Keratinocyte (primary cell): ENCODE measurements around the gene DUSP22. TPM values are rescaled to one million over a fixed set of nuclear protein-coding genes. Genes with fewer than 3 reads are reported as not detected.
"Not testable (repeated sequence)": the region's sequence is repeated elsewhere in the genome, so short reads cannot be mapped to it uniquely, and the experiment has no call there.

Source experiments
- DNase-seq: peaks from one replicate; pipeline ENCODE4 v3.0.0-alpha.2; 2011; ENCODE audit warnings: low read depth, missing footprints, low spot score
- FAIRE-seq: peaks from 2 replicates; lab custom pipeline; 2011; peaks lifted over from hg19 to GRCh38; lab: Jason Lieb, UNC
- H2AFZ ChIP-seq: 2 replicates; pipeline ENCODE4 v1.6.0; 2012; ENCODE audit warnings: low read length, control low read depth, inconsistent platforms; ENCODE audit not compliant: control insufficient read depth
- H3K27ac ChIP-seq: 2 replicates; pipeline ENCODE4 v1.5.1; 2011; ENCODE audit warnings: low read length; ENCODE audit not compliant: control insufficient read depth, insufficient read depth
- H3K27me3 ChIP-seq: 3 replicates; pipeline ENCODE4 v1.6.0; 2011; ENCODE audit warnings: low read length; ENCODE audit not compliant: control insufficient read depth, insufficient read depth; ENCODE audit errors: extremely low read depth
- H3K36me3 ChIP-seq, 2 experiments: 2 replicates in 1 of 2; 3 replicates in 1 of 2; pipeline ENCODE4 v1.5.1; 2011; ENCODE audit warnings: low read length in 2 of 2, mild to moderate bottlenecking in 1 of 2; ENCODE audit not compliant: control insufficient read depth in 2 of 2, insufficient read depth in 2 of 2; ENCODE audit errors: extremely low read depth in 1 of 2
- H3K4me1 ChIP-seq: 3 replicates; pipeline ENCODE4 v1.5.1; 2011; ENCODE audit warnings: low read length; ENCODE audit not compliant: control insufficient read depth, insufficient read depth; ENCODE audit errors: extremely low read depth
- H3K4me2 ChIP-seq: 3 replicates; pipeline ENCODE4 v1.6.0; 2011; ENCODE audit warnings: low read depth, low read length; ENCODE audit not compliant: control insufficient read depth, insufficient read depth; ENCODE audit errors: extremely low read depth
- H3K4me3 ChIP-seq, 3 experiments: fragments of 200-600 bp in 1 of 3; sonication (generic) in 1 of 3; 2 replicates in 2 of 3; 3 replicates in 1 of 3; pipeline ENCODE4 v1.5.1; 2011 to 2016; ENCODE audit warnings: low read length in 3 of 3, mild to moderate bottlenecking in 3 of 3, control low read depth in 2 of 3, inconsistent platforms in 1 of 3, low read depth in 1 of 3, mixed read lengths in 1 of 3, mixed run types in 1 of 3, moderate library complexity in 1 of 3; ENCODE audit not compliant: control insufficient read depth in 2 of 3, insufficient read depth in 2 of 3; ENCODE audit errors: extremely low read depth in 1 of 3
- H3K79me2 ChIP-seq: 2 replicates; pipeline ENCODE4 v1.6.0; 2012; ENCODE audit warnings: low read length; ENCODE audit not compliant: control insufficient read depth, insufficient read depth
- H3K9ac ChIP-seq: 3 replicates; pipeline ENCODE4 v1.6.0; 2011; ENCODE audit warnings: low read length; ENCODE audit not compliant: control insufficient read depth, insufficient read depth; ENCODE audit errors: extremely low read depth
- H3K9me1 ChIP-seq: 3 replicates; pipeline ENCODE4 v1.6.0; 2011; ENCODE audit warnings: low read length; ENCODE audit not compliant: control insufficient read depth, insufficient read depth; ENCODE audit errors: extremely low read depth
- H3K9me3 ChIP-seq: 2 replicates; pipeline ENCODE4 v1.5.1; 2012; ENCODE audit warnings: low read depth, low read length; ENCODE audit not compliant: control insufficient read depth
- H4K20me1 ChIP-seq: 3 replicates; pipeline ENCODE4 v1.6.0; 2011; ENCODE audit warnings: low read length; ENCODE audit not compliant: control insufficient read depth, insufficient read depth; ENCODE audit errors: extremely low read depth
- CTCF ChIP-seq, 3 experiments: IDR thresholded peaks in 1 of 3; conservative IDR thresholded peaks in 1 of 3; optimal IDR thresholded peaks in 1 of 3; 2 replicates in 2 of 3; 3 replicates in 1 of 3; pipeline versions ENCODE3 to v1.5.1; 2011; ENCODE audit warnings: low read length in 3 of 3, mild to moderate bottlenecking in 3 of 3, moderate library complexity in 2 of 3, control low read depth in 1 of 3, inconsistent platforms in 1 of 3; ENCODE audit not compliant: insufficient read depth in 2 of 3; ENCODE audit errors: extremely low read depth in 1 of 3
- EZH2 ChIP-seq: IDR thresholded peaks from one replicate; pipeline ENCODE4 v1.6.1; 2012; ENCODE audit warnings: inconsistent platforms, mild to moderate bottlenecking, low read length, moderate library complexity
- dilution Hi-C: fragments of 300-500 bp; cut with MboI; formaldehyde crosslinking; loops from one replicate; pipeline ENCODE4 v1.7.0; 2020; ENCODE audit warnings: low sequenced_read_pairs; ENCODE audit not compliant: extremely low pct_ligation_motif_present
- polyA plus RNA-seq, 5 experiments: library from polyadenylated mRNA; depleted of rRNA in 3 of 5; stranded (reverse) in 3 of 5; stranded (forward) in 1 of 5; unstranded in 1 of 5; fragments of >200 nt; gene quantifications; 1 replicate in 1 of 5; 2 replicates in 3 of 5; 3 replicates in 1 of 5; pipeline versions ENCODE4 v1.2.1 to v1.2.3, GENCODE V29; 2011 to 2012; ENCODE audit warnings: missing spikeins in 2 of 5, low read depth in 1 of 5, low replicate concordance in 1 of 5

Gene DUSP22
- polyA plus RNA-seq, 1 donor (not counting 4 experiments of a cell fraction or from before 2014, with no cell fraction given) = 17.3 TPM

- H4K20me1 ChIP-seq = no peaks in the 10 kb centered on the region
- H3K9me3 ChIP-seq = peaks cover 2% of the 10 kb centered on the region
- dilution Hi-C loops = no loop called here
Observed at GRCh38 chr6:324116-324728, 31.9 kb downstream of the DUSP22 start.

GRCh38 chr6:324729-325125 is 32.4 kb downstream of the DUSP22 start:
- no peak overlapping the region for H3K9ac ChIP-seq
- no peak overlapping the region for H2AFZ ChIP-seq
- H3K4me1 ChIP-seq = no peaks in the 10 kb centered on the region
- H3K9me3 ChIP-seq = peaks cover 2% of the 10 kb centered on the region
- no peak overlapping the region for H3K27ac ChIP-seq
- H4K20me1 ChIP-seq = no peaks in the 10 kb centered on the region
- H3K4me3 ChIP-seq = no peak overlapping the region
- no peaks in the 10 kb centered on the region for H3K79me2 ChIP-seq
- DNase-seq (no peak), FAIRE-seq (no peak)
- TF ChIP-seq EZH2 (no peak), CTCF (optimal IDR thresholded peaks at IDR 0.05 in 1 of 3, IDR thresholded peaks at IDR 0.05 in 1 of 3, conservative IDR thresholded peaks at IDR 0.05 in 1 of 3; ENCODE audit: extremely low read depth in 1 of 3, insufficient read depth in 2 of 3, low read length in 3 of 3) (no peak)
- no peaks in the 10 kb centered on the region for H3K27me3 ChIP-seq
- H3K4me2 ChIP-seq = no peak overlapping the region
- H3K9me1 ChIP-seq = no peaks in the 10 kb centered on the region
- dilution Hi-C loops = no loop called here
- H3K36me3 ChIP-seq = peaks cover 0 to 3% of the 10 kb centered on the region in 2 experiments

More at GRCh38 chr6:324116-324728, 31.9 kb downstream of the DUSP22 start:
- Histone ChIP-seq H3K36me3 (peaks cover 0 to 3% of the 10 kb centered on the region in 2 experiments), H3K27me3 (no peaks in the 10 kb centered on the region), H3K4me2 (no peak overlapping the region), H3K27ac (no peak overlapping the region), H3K9ac (no peak overlapping the region), H3K4me3 (no peak overlapping the region), H3K79me2 (no peaks in the 10 kb centered on the region), H3K9me1 (no peaks in the 10 kb centered on the region), H3K4me1 (no peaks in the 10 kb centered on the region), H2AFZ (no peak overlapping the region)
- no peak for TF ChIP-seq EZH2
- no peak for TF ChIP-seq CTCF (optimal IDR thresholded peaks at IDR 0.05 in 1 of 3, IDR thresholded peaks at IDR 0.05 in 1 of 3, conservative IDR thresholded peaks at IDR 0.05 in 1 of 3; ENCODE audit: extremely low read depth in 1 of 3, insufficient read depth in 2 of 3, low read length in 3 of 3)
- DNase-seq = no peak
- FAIRE-seq = no peak

- H3K27me3 ChIP-seq, H3K4me2 ChIP-seq, dilution Hi-C loops, FAIRE-seq, H3K9me3 ChIP-seq, H3K4me3 ChIP-seq, H3K9me1 ChIP-seq, H3K9ac ChIP-seq, H3K79me2 ChIP-seq, H4K20me1 ChIP-seq, H3K27ac ChIP-seq, DNase-seq, H3K36me3 ChIP-seq, H3K4me1 ChIP-seq, H2AFZ ChIP-seq: not testable (repeated sequence)
Observed at GRCh38 chr6:325161-325860, 33.0 kb downstream of the DUSP22 start.
